Brain pericyte (primary cell): ENCODE measurements around the gene RETREG3.

ENCODE experiments used
- DNase-seq: peaks from one replicate; pipeline ENCODE4 v3.0.0-alpha.2; 2012; ENCODE audit warnings: low read depth, low spot score

The RETREG3 gene

DNA sequence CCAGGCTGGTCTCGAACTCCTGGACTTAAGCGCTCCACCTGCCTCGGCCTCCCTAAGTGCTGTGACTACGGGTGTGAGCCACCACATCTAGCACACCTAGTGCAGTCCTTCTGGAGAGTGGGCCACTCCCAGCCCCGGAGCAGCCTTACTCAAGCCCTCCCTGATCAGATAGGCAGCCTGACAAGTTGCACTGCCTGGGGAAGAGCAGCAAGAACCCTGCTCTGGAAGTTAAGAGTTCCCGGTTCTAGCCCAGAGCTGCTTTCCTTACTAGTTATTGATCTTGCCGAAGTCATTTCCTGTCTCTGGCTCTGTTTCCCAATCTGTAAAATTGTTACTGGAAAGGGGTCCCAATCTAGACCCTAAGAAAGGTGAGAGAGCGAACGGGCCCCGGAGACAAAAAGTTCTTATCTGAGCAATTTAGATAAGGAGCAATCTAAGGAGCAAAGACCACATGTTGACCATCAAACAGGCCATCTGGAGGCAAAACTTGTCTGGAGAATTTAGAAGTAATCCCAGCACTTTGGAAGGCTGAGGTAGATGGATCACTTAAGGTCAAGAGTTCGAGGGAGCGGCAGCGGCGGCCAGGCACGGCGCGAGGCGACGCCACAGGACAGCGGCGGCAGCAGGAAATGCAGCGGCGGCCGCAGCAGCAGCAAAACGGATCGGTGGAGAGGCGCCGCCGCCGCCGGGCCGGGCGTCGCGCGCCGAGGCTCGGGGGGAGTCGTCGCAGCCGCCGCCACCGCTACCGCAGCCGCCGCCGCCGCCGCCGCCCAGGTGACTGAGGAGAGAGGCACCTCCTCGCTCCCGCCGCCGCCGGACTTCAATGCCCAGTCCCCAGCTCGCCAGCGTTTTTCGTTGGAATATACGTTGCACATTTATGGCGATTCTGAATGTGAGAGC, 77.5 kb downstream of the RETREG3 start:
- no peak for DNase-seq

DNA sequence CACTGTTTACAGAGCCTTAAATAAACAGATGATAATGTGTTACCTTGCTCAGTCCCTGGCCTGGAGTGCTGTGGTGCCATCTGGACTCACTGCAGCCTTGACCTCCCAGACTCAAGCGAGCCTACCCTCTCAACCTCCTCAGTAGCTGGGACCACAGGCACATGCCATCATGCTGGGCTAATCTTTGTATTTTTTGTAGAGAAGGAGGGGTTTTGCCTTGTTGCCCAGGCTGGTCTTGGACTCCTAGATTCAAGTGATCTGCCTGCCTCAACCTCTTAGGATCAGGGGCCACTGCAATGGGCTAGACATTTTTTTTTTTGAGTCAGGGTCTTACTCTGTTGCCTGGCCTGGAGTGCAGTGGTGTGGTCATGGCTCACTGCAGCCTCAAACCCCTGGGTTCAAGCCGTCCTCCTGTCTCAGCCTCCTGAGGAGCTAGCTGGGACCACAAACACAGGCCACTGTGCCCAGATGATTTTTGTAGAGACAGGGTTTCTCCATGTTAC, 78.2 kb downstream of the RETREG3 start:
- DNase-seq: no peak
